Thoracic aorta (tissue), 2 donors: Measurements from ENCODE around the gene PITX2. TPM values are rescaled to one million over a fixed set of nuclear protein-coding genes. Genes with fewer than 3 reads are reported as not detected.

ENCODE experiments used
- ATAC-seq: fragments of 150-250 bp; one replicate; pipeline ENCODE4 v1.8.0; 2017; ENCODE audit warnings: low read depth; ENCODE audit not compliant: insufficient number of reproducible peaks, low FRiP score
- DNase-seq: peaks from one replicate; pipeline ENCODE4 v3.0.0-alpha.2; 2020; ENCODE audit warnings: low spot score
- H3K27ac ChIP-seq, 2 donors: fragments of 200-600 bp; sonication (generic); 1 replicate in 1 of 2; 2 replicates in 1 of 2; pipeline ENCODE4 v1.5.1; 2016; ENCODE audit warnings: mild to moderate bottlenecking in 2 of 2, moderate library complexity in 2 of 2
- H3K27me3 ChIP-seq: fragments of 200-600 bp; sonication (generic); replicated peaks from 2 replicates; pipeline ENCODE4 v1.6.0; 2016; ENCODE audit warnings: mild to moderate bottlenecking; ENCODE audit not compliant: insufficient read depth
- H3K36me3 ChIP-seq: fragments of 200-600 bp; sonication (generic); one replicate; pipeline ENCODE4 v1.5.1; 2016
- H3K4me1 ChIP-seq, 2 donors: fragments of 200-600 bp; sonication (generic); 1 replicate in 1 of 2; 2 replicates in 1 of 2; pipeline versions ENCODE4 v1.5.1 to v1.6.0; 2016; ENCODE audit warnings: low read depth in 2 of 2, mild to moderate bottlenecking in 1 of 2; ENCODE audit not compliant: control insufficient read depth in 1 of 2
- H3K4me3 ChIP-seq: fragments of 200-600 bp; sonication (generic); 2 replicates; pipeline ENCODE4 v1.5.1; 2016; ENCODE audit warnings: mild to moderate bottlenecking
- H3K9me3 ChIP-seq: fragments of 200-600 bp; sonication (generic); 2 replicates; pipeline ENCODE4 v1.5.1; 2016
- CTCF ChIP-seq: fragments of 200-600 bp; sonication (generic); IDR thresholded peaks from one replicate; pipeline ENCODE4 v1.5.1; 2019; ENCODE audit warnings: antibody characterized with exemption
- total RNA-seq, 2 donors: library from RNA; depleted of rRNA; stranded (reverse); fragments of >200 nt; gene quantifications; one replicate each; pipeline versions ENCODE4 v1.1.0 to v1.2.3, GENCODE V29; 2016

PITX2 gene
- total RNA-seq, 2 donors from 2014 or later, result not detected

GRCh38 chr4:110625576-110626257 is 2.8 kb upstream of the PITX2 start:
- H3K36me3 ChIP-seq, result no peaks in the 10 kb centered on the region
- DNase-seq (no peak), ATAC-seq (no peak)
- H3K27ac ChIP-seq, result no peak overlapping the region
- no peaks in the 10 kb centered on the region for H3K9me3 ChIP-seq
- H3K27me3 ChIP-seq, result peaks cover 32% of the 10 kb centered on the region
- no peak overlapping the region for H3K4me3 ChIP-seq
- TF ChIP-seq CTCF, result no peak
- H3K4me1 ChIP-seq, result peaks cover 26 to 27% of the 10 kb centered on the region in 2 donors

- no peak overlapping the region for H3K27ac ChIP-seq
- DNase-seq (no peak), ATAC-seq (no peak)
- no peak overlapping the region for H3K4me3 ChIP-seq
- no peak for TF ChIP-seq CTCF
- no peaks in the 10 kb centered on the region for H3K36me3 ChIP-seq
- no peaks in the 10 kb centered on the region for H3K9me3 ChIP-seq
- H3K4me1 ChIP-seq, result peaks cover 26 to 27% of the 10 kb centered on the region in 2 donors
- peaks cover 25% of the 10 kb centered on the region for H3K27me3 ChIP-seq
Observed at GRCh38 chr4:110624904-110625494, 2.1 kb upstream of the PITX2 start.

- Histone ChIP-seq H3K4me3 (no peak overlapping the region), H3K9me3 (no peaks in the 10 kb centered on the region), H3K27ac (no peak overlapping the region), H3K27me3 (peaks cover 22% of the 10 kb centered on the region), H3K36me3 (no peaks in the 10 kb centered on the region), H3K4me1 (peaks cover 26 to 27% of the 10 kb centered on the region in 2 donors)
- no peak for DNase-seq
- no peak for ATAC-seq
- TF ChIP-seq CTCF, result no peak
Observed at GRCh38 chr4:110624398-110624780, 1.5 kb upstream of the PITX2 start.

GRCh38 chr4:110623718-110624397 is 981 bp upstream of the PITX2 start:
- ATAC-seq (no peak), DNase-seq (no peak)
- peaks cover 22% of the 10 kb centered on the region for H3K27me3 ChIP-seq
- no peak overlapping the region for H3K27ac ChIP-seq
- no peak overlapping the region for H3K4me3 ChIP-seq
- TF ChIP-seq CTCF, result no peak
- no peaks in the 10 kb centered on the region for H3K36me3 ChIP-seq
- H3K9me3 ChIP-seq, result no peaks in the 10 kb centered on the region
- peaks cover 26 to 27% of the 10 kb centered on the region in 2 donors for H3K4me1 ChIP-seq
